SU-DHL-6 (cell line): ENCODE results near the gene CD101.

Experiments used
- H2AFZ ChIP-seq: fragments of 200-600 bp; sonication (generic); 2 replicates; pipeline ENCODE4 v1.6.1; 2014; ENCODE audit warnings: low read depth, mild to moderate bottlenecking, moderate library complexity, mixed read lengths, antibody characterized with exemption, low read length; ENCODE audit not compliant: severe bottlenecking
- H3F3A ChIP-seq: fragments of 200-600 bp; shearing (Covaris generic); 2 replicates; pipeline ENCODE4 v1.6.0; 2016; ENCODE audit warnings: antibody characterized with exemption, mild to moderate bottlenecking; ENCODE audit not compliant: insufficient read depth
- H3K27ac ChIP-seq: fragments of 200-600 bp; sonication (generic); 2 replicates; pipeline ENCODE4 v1.5.1; 2016; ENCODE audit warnings: low read depth, mild to moderate bottlenecking, low read length, moderate library complexity, mixed read lengths
- H3K27me3 ChIP-seq: fragments of 200-600 bp; sonication (generic), shearing (Covaris generic); 2 replicates; pipeline ENCODE4 v1.6.0; 2014; ENCODE audit warnings: mild to moderate bottlenecking, low read length
- H3K36me3 ChIP-seq: fragments of 200-600 bp; sonication (generic); 2 replicates; pipeline ENCODE4 v1.6.1; 2014; ENCODE audit warnings: mild to moderate bottlenecking, low read length, mixed read lengths
- H3K4me2 ChIP-seq: fragments of 300-600, 200-600 bp; shearing (Covaris generic), sonication (generic); 2 replicates; pipeline ENCODE4 v1.6.0; 2014; ENCODE audit warnings: low read length, low read depth, mild to moderate bottlenecking; ENCODE audit not compliant: poor library complexity, severe bottlenecking
- H3K4me3 ChIP-seq: fragments of 200-600 bp; sonication (generic); 2 replicates; pipeline ENCODE4 v1.5.1; 2014; ENCODE audit warnings: antibody characterized with exemption, low read length, mild to moderate bottlenecking, mixed read lengths; ENCODE audit not compliant: insufficient read depth, poor library complexity, severe bottlenecking
- H3K79me2 ChIP-seq: fragments of 200-600 bp; sonication (generic); 2 replicates; pipeline ENCODE4 v1.6.1; 2014; ENCODE audit warnings: mild to moderate bottlenecking, low read length, moderate library complexity; ENCODE audit not compliant: insufficient read depth
- H3K9ac ChIP-seq: fragments of 200-600 bp; sonication (generic); 2 replicates; pipeline ENCODE4 v1.7.0; 2014; ENCODE audit warnings: mild to moderate bottlenecking, low read length
- H3K9me2 ChIP-seq: fragments of 200-600 bp; sonication (generic); replicated peaks from 2 replicates; pipeline ENCODE4 v1.6.1; 2014; ENCODE audit warnings: low read length; ENCODE audit not compliant: insufficient read depth
- H3K9me3 ChIP-seq: fragments of 200-600 bp; sonication (generic); 2 replicates; pipeline ENCODE4 v1.6.1; 2014; ENCODE audit warnings: low read length, mixed read lengths; ENCODE audit not compliant: insufficient read depth
- H4K20me1 ChIP-seq: fragments of 200-600 bp; sonication (generic); 2 replicates; pipeline ENCODE4 v1.6.1; 2014; ENCODE audit warnings: low read depth, mild to moderate bottlenecking, antibody characterized with exemption, low read length, moderate library complexity, mixed read lengths
- EZH2phosphoT487 ChIP-seq: fragments of 200-600 bp; sonication (generic), shearing (Covaris generic); conservative IDR thresholded peaks from 2 replicates; pipeline ENCODE4 v1.6.1; 2018; ENCODE audit warnings: mild to moderate bottlenecking, antibody characterized with exemption, low read length, moderate library complexity, mixed read lengths
- TF ChIP-seq, protein P1 (sequence below): fragments of 200-600 bp; sonication (generic); IDR thresholded peaks from one replicate; pipeline ENCODE4 v1.5.1; 2017; ENCODE audit warnings: antibody characterized with exemption, mild to moderate bottlenecking, low read length, moderate library complexity; ENCODE audit not compliant: insufficient read depth, poor library complexity, severe bottlenecking

The CD101 gene

DNA sequence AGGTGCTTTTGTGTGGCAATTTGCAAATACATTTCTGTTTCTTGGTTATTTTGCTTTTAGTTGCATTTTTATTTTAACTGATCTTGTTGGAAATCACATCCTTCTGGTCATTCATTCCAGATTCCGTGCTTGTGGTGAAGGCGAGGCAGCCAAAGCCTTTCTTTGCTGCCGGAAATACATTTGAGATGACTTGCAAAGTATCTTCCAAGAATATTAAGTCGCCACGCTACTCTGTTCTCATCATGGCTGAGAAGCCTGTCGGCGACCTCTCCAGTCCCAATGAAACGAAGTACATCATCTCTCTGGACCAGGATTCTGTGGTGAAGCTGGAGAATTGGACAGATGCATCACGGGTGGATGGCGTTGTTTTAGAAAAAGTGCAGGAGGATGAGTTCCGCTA, 34.8 kb upstream of the CD101 start:
- Histone ChIP-seq H3K9ac (no peak overlapping the region), H4K20me1 (no peaks in the 10 kb centered on the region), H3K9me2 (no peaks in the 10 kb centered on the region), H3K4me2 (no peak overlapping the region), H3K27ac (no peak overlapping the region), H3K79me2 (no peaks in the 10 kb centered on the region), H3K36me3 (no peaks in the 10 kb centered on the region), H3K27me3 (no peaks in the 10 kb centered on the region), H3K4me3 (no peak overlapping the region), H2AFZ (no peak overlapping the region), H3K9me3 (no peaks in the 10 kb centered on the region), H3F3A (no peaks in the 10 kb centered on the region)
- no peak for TF ChIP-seq EZH2phosphoT487
- TF ChIP-seq, protein P1, sequence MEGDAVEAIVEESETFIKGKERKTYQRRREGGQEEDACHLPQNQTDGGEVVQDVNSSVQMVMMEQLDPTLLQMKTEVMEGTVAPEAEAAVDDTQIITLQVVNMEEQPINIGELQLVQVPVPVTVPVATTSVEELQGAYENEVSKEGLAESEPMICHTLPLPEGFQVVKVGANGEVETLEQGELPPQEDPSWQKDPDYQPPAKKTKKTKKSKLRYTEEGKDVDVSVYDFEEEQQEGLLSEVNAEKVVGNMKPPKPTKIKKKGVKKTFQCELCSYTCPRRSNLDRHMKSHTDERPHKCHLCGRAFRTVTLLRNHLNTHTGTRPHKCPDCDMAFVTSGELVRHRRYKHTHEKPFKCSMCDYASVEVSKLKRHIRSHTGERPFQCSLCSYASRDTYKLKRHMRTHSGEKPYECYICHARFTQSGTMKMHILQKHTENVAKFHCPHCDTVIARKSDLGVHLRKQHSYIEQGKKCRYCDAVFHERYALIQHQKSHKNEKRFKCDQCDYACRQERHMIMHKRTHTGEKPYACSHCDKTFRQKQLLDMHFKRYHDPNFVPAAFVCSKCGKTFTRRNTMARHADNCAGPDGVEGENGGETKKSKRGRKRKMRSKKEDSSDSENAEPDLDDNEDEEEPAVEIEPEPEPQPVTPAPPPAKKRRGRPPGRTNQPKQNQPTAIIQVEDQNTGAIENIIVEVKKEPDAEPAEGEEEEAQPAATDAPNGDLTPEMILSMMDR: no peak

DNA sequence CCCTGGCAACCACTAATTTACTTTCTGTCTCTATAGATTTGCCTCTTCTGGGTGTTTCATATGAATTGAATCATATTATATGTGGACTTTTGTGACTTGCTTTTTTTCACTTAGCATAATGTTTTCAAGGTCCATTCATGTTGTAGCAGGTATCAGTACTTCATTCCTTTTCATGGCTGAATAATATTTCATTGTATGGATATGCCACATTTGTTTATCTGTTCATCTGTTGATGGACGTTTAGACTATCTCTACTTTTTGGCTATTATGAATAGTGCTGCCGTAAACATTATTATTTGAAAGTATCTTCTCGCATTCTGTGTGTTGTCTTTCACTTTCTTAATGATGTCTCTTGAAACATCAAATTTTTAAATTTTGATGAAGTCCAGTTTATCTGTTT, 32.8 kb upstream of the CD101 start:
- no peaks in the 10 kb centered on the region for H3F3A ChIP-seq
- no peak overlapping the region for H3K4me3 ChIP-seq
- no peaks in the 10 kb centered on the region for H3K9me3 ChIP-seq
- H3K9ac ChIP-seq: no peak overlapping the region
- H3K79me2 ChIP-seq: no peaks in the 10 kb centered on the region
- no peaks in the 10 kb centered on the region for H4K20me1 ChIP-seq
- no peaks in the 10 kb centered on the region for H3K27me3 ChIP-seq
- H3K4me2 ChIP-seq: no peak overlapping the region
- H2AFZ ChIP-seq: no peak overlapping the region
- no peaks in the 10 kb centered on the region for H3K9me2 ChIP-seq
- H3K36me3 ChIP-seq: no peaks in the 10 kb centered on the region
- H3K27ac ChIP-seq: no peak overlapping the region
- TF ChIP-seq EZH2phosphoT487: no peak
- TF ChIP-seq, protein P1: no peak

DNA sequence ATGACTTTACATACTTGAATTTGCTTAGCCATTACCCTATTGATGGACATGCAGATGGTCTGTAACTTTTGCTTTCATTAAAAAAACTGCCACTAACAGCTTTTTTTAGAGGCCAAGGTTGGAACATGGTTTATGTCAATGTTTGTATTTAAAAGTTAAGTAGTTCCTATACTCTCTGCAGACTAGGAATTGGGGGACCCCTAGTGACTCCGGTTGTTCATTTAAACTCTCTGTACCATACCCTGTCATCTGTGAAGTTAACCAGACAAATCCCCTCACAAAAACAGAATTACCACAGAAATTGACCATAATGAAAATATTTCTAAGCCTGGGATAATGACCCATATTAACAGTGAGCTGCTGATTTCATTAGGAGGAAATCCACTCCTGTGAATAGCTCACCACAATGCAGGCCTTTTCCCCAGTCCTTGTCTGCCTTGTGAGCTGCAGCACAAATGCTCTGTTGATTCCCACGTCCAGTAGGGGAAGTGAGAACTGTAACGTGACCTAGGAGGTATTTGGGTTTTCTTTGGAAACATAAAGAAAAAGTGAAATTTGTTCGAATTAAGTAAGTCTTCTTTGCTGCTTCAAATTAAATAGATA, 30.2 kb upstream of the CD101 start:
- Histone ChIP-seq H3K27me3 (no peaks in the 10 kb centered on the region), H3F3A (no peaks in the 10 kb centered on the region), H3K4me2 (no peak overlapping the region), H4K20me1 (no peaks in the 10 kb centered on the region), H2AFZ (no peak overlapping the region), H3K9me3 (no peaks in the 10 kb centered on the region), H3K36me3 (no peaks in the 10 kb centered on the region), H3K9ac (no peak overlapping the region), H3K9me2 (no peaks in the 10 kb centered on the region), H3K4me3 (no peak overlapping the region), H3K27ac (no peak overlapping the region), H3K79me2 (no peaks in the 10 kb centered on the region)
- TF ChIP-seq EZH2phosphoT487: no peak
- TF ChIP-seq, protein P1: no peak
